HL-60 (cell line): ENCODE measurements around the gene PPY.
"Not testable (repeated sequence)": the region's sequence is repeated elsewhere in the genome, so short reads cannot be mapped to it uniquely, and the experiment has no call there.

ENCODE experiments used
- DNase-seq, 2 experiments: peaks; one replicate each; pipeline ENCODE4 v3.0.0-alpha.2; 2010 to 2020; ENCODE audit warnings: low read depth in 1 of 2, low spot score in 1 of 2
- H3K27ac ChIP-seq: fragments of 250-450 bp; sonication (Bioruptor Pico); replicated peaks from 2 replicates; pipeline ENCODE4 v1.5.1; 2020; ENCODE audit warnings: mild to moderate bottlenecking, moderate library complexity
- H3K27me3 ChIP-seq: fragments of 250-450 bp; sonication (Bioruptor Pico); 2 replicates; pipeline ENCODE4 v1.5.1; 2021; ENCODE audit warnings: mild to moderate bottlenecking, moderate library complexity; ENCODE audit not compliant: insufficient read depth, poor library complexity, severe bottlenecking
- H3K4me3 ChIP-seq: replicated peaks from 2 replicates; pipeline ENCODE4 v1.5.1; 2011; ENCODE audit warnings: mild to moderate bottlenecking, control low read depth, low read length; ENCODE audit not compliant: insufficient read depth
- GABPA ChIP-seq: IDR thresholded peaks from 2 replicates; pipeline ENCODE4 v1.6.1; 2012; ENCODE audit warnings: low read depth
- POLR2AphosphoS5 ChIP-seq: IDR thresholded peaks from 2 replicates; pipeline ENCODE4 v1.6.1; 2012; ENCODE audit warnings: low read depth
- SPI1 ChIP-seq: IDR thresholded peaks from 2 replicates; pipeline ENCODE4 v1.6.1; 2012; ENCODE audit warnings: low read depth, mild to moderate bottlenecking, borderline replicate concordance
- TF ChIP-seq, protein P1 (sequence below): IDR thresholded peaks from 2 replicates; pipeline ENCODE4 v1.6.1; 2012; ENCODE audit warnings: low read depth; ENCODE audit not compliant: insufficient replicate concordance
- TF ChIP-seq, protein P2 (sequence below): IDR thresholded peaks from one replicate; pipeline ENCODE4 v1.5.1; 2011; ENCODE audit warnings: low read length, control low read depth, inconsistent platforms; ENCODE audit not compliant: insufficient read depth

The PPY gene

DNA sequence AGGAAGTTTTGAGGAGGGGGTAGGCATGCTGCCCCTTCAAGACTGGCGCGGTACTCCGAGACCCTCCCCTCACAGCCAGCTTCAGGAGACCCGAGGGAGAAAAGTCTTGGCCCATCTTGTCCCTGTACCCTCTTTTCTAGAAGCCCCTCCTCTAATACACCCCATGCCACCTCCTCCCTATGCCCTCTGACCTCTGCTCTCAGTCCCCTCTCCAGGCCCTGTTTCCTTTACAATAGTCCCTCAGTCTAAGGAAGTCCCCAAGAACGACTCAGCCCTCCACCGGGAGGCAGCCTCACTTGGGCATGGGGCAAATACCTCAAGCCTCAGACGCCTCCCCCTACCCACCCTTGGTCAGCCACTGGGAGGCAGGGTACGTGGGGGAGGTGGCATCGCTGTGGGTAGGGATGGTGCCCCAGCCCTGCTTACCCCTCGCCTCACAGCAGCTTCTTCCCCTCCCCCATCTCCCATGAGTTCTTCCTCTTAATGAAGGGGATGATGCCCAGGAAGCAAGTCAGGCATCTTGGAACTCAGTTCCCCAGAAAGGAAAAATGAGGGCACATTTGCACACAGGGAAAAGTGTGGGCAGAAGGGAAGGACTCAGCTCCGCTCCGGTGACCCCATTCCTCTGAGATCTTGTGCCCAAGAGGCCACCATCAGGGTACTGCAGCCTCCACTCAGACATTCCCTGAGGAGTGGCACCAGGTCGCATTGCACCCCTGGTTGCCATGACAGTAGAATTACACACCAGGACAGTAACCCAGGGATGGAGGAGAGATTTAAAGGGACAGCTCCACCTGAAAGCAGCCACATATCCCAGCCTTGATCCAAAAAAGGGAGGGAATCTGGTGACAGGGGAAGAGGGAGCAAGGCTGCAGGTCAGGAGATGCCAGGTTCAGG, 41.2 kb downstream of the PPY start:
- Histone ChIP-seq H3K27me3 (peaks cover 36% of the 10 kb centered on the region), H3K27ac (no peak overlapping the region), H3K4me3 (peak overlapping the region; percentile 33)
- TF ChIP-seq, protein P1, sequence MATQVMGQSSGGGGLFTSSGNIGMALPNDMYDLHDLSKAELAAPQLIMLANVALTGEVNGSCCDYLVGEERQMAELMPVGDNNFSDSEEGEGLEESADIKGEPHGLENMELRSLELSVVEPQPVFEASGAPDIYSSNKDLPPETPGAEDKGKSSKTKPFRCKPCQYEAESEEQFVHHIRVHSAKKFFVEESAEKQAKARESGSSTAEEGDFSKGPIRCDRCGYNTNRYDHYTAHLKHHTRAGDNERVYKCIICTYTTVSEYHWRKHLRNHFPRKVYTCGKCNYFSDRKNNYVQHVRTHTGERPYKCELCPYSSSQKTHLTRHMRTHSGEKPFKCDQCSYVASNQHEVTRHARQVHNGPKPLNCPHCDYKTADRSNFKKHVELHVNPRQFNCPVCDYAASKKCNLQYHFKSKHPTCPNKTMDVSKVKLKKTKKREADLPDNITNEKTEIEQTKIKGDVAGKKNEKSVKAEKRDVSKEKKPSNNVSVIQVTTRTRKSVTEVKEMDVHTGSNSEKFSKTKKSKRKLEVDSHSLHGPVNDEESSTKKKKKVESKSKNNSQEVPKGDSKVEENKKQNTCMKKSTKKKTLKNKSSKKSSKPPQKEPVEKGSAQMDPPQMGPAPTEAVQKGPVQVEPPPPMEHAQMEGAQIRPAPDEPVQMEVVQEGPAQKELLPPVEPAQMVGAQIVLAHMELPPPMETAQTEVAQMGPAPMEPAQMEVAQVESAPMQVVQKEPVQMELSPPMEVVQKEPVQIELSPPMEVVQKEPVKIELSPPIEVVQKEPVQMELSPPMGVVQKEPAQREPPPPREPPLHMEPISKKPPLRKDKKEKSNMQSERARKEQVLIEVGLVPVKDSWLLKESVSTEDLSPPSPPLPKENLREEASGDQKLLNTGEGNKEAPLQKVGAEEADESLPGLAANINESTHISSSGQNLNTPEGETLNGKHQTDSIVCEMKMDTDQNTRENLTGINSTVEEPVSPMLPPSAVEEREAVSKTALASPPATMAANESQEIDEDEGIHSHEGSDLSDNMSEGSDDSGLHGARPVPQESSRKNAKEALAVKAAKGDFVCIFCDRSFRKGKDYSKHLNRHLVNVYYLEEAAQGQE = no peak
- TF ChIP-seq, protein P2, sequence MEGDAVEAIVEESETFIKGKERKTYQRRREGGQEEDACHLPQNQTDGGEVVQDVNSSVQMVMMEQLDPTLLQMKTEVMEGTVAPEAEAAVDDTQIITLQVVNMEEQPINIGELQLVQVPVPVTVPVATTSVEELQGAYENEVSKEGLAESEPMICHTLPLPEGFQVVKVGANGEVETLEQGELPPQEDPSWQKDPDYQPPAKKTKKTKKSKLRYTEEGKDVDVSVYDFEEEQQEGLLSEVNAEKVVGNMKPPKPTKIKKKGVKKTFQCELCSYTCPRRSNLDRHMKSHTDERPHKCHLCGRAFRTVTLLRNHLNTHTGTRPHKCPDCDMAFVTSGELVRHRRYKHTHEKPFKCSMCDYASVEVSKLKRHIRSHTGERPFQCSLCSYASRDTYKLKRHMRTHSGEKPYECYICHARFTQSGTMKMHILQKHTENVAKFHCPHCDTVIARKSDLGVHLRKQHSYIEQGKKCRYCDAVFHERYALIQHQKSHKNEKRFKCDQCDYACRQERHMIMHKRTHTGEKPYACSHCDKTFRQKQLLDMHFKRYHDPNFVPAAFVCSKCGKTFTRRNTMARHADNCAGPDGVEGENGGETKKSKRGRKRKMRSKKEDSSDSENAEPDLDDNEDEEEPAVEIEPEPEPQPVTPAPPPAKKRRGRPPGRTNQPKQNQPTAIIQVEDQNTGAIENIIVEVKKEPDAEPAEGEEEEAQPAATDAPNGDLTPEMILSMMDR = no peak
- TF ChIP-seq GABPA (no peak), SPI1 (no peak)
- DNase-seq = no peak

DNA sequence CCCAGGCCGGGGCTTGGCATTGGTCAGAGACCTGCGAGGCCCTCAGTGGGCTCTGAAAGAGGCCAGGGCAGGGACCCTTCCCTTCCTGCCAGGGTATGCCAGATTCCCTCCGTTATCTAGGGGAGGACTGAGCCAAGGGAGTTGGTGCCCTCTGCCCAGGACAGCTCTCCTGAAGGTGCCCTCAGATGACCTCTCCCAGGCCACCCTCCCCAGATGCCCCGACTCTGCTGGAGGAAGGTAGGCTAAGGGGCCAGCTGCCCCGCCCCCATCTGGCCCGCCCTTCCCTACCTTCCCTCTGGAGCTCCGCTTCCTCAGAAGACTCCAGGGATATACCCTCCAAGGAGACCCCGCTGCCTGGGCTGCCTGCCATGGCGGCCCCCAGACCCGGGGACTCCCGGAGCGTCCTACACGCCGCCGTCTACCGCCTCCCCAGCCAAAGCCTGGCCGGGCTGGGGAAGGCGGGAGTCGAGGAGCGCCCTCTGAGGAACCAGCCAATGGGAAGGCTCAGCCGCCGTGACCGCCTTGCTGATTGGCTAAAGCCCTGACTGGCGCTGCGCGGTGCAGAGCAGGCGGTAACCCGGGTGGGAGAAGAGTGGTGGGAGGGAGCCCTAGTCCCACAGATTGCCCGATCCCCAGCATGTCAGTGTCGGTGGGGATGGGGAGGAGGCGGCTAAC, 42.0 kb downstream of the PPY start:
- TF ChIP-seq, protein P1 = no peak
- no peak for TF ChIP-seq POLR2AphosphoS5
- TF ChIP-seq SPI1 = no peak
- H3K4me3 ChIP-seq = peak overlapping the region; percentile 33
- peak; percentile 54 for DNase-seq
- peaks cover 28% of the 10 kb centered on the region for H3K27me3 ChIP-seq
- no peak overlapping the region for H3K27ac ChIP-seq

DNA sequence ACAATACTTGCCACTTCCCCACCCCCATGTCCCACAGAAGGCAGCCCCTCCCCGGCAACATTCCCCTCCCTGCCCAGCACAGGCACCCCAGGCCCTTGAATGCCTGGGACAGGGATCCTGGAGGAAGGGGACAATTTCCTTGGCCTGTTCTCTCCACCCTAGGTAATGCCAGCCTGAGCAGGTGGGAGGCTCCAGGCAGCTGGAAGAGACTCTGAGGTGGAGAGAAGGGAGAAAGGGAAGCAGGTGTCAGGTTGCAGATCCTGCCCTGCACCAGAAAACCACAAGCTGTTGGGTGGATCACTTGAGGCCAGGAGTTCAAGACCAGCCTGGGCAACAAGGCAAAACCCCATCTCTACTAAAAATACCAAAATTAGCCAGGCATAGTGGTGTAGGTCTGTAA, 43.8 kb downstream of the PPY start:
- Histone ChIP-seq H3K27ac (no peak overlapping the region), H3K27me3 (peaks cover 22% of the 10 kb centered on the region), H3K4me3 (no peak overlapping the region)
- TF ChIP-seq GABPA (no peak), SPI1 (no peak)
- TF ChIP-seq, protein P2 = no peak
- DNase-seq = no peak

DNA sequence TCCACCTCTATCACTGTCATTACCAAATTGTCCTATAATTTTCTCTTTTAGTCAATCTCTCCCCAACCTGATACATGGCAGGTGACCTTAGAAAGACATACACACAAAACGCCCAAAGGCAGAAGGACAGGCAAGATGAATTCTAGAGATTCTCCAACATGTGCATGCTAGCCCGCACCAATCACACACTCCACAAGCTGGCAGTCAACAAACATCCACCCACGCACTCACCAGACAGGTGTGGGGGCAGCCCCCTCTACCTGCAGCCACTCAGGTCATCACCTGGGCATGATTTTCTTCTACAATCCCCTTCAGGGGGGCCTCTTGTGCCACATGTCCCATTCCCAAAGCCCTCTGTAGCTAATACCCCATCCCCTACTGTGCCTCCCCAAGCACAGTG, 44.4 kb downstream of the PPY start:
- DNase-seq = no peak
- H3K4me3 ChIP-seq = no peak overlapping the region
- H3K27ac ChIP-seq = no peak overlapping the region
- peaks cover 22% of the 10 kb centered on the region for H3K27me3 ChIP-seq
- TF ChIP-seq, protein P2 = no peak
- no peak for TF ChIP-seq SPI1
- TF ChIP-seq POLR2AphosphoS5 = no peak
- no peak for TF ChIP-seq GABPA
- TF ChIP-seq, protein P1 = no peak

DNA sequence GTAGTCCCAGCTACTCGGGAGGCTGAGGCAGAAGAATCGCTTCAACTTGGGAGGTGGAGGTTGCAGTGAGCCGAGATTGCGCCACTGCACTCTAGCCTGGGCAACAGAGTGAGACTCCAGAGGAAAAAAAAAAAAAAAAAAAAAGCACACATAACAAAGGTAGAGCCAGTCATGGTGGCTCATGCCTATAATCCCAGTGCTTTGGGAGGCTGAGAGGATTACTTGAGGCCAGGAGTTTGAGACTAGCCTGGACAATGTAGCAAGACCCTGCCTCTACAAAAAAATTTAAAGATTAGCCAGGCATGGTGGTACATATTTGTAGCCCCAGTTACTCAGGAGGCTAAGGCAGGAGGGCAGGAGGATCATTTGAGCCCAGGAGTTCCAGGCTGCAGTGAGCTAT, 47.8 kb downstream of the PPY start:
- H3K27ac ChIP-seq, H3K27me3 ChIP-seq, DNase-seq: not testable (repeated sequence)

More for the DNA sequence above, 47.8 kb downstream of the PPY start:
- not testable (repeated sequence) for H3K4me3 ChIP-seq
